ENCODE measurements around the gene SH3TC1. TPM values are rescaled to one million over a fixed set of nuclear protein-coding genes. Genes with fewer than 3 reads are reported as not detected.

Gene SH3TC1
- total and polyA plus RNA-seq, 2 of the 13 experiments (the other 11 are each of a cell fraction or from before 2014, with no cell fraction given): 14.9 to 21.8 TPM

DNA sequence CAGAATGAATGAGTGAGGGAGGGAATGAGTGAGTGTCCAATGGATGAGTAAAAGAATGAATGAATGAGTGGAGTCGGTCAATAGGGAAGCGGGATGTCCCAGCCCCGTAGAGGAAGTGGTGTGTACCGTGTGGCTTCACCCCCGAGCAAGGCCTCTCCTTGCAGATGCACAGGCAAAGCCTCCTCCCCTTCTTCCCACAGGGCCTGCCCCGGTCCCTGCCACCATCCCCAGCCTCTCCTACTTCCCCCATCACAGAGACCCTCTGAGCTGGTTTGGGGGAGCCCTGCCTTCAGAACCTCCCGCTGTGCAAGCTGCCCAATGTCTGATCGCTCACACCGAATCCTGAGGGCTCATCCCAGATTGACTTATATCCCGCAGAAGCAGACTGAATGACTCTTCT is 84.1 kb downstream of the SH3TC1 start (continued):
- TF ChIP-seq, protein P1, sequence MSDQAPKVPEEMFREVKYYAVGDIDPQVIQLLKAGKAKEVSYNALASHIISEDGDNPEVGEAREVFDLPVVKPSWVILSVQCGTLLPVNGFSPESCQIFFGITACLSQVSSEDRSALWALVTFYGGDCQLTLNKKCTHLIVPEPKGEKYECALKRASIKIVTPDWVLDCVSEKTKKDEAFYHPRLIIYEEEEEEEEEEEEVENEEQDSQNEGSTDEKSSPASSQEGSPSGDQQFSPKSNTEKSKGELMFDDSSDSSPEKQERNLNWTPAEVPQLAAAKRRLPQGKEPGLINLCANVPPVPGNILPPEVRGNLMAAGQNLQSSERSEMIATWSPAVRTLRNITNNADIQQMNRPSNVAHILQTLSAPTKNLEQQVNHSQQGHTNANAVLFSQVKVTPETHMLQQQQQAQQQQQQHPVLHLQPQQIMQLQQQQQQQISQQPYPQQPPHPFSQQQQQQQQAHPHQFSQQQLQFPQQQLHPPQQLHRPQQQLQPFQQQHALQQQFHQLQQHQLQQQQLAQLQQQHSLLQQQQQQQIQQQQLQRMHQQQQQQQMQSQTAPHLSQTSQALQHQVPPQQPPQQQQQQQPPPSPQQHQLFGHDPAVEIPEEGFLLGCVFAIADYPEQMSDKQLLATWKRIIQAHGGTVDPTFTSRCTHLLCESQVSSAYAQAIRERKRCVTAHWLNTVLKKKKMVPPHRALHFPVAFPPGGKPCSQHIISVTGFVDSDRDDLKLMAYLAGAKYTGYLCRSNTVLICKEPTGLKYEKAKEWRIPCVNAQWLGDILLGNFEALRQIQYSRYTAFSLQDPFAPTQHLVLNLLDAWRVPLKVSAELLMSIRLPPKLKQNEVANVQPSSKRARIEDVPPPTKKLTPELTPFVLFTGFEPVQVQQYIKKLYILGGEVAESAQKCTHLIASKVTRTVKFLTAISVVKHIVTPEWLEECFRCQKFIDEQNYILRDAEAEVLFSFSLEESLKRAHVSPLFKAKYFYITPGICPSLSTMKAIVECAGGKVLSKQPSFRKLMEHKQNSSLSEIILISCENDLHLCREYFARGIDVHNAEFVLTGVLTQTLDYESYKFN (CRISPR knock-in tag; conservative IDR thresholded peaks at IDR 0.05): no peak
- no peak for TF ChIP-seq ZNF773 (CRISPR knock-in tag; IDR thresholded peaks at IDR 0.05; ENCODE audit: borderline replicate concordance)

DNA sequence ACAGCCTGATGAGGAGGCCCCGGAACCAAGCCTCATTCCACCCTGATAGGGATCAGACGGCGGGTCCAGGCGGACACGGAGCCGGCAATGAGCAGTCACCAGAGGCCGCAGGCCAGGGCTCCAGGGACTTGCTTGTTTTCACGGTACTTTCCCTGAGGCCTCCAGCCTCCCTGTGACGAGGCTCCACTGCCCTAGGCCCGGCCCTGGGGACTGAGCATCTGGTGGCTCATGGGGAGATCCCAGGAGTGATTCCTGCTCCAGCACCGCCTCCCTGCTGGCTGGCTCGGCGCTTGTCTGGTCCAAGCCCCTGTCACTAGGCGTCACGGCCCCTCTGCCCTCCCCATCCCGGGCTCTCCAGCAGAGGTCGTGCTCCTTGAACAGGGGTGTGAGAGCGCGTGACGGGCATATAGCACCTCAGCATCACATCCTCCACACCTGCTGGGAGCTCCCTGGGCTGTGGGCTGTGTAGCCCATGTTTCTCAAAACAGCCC is 84.6 kb downstream of the SH3TC1 start:
- Histone ChIP-seq H2AFZ (ENCODE audit: low read length) (no peak overlapping the region), H3K9ac (ENCODE audit: insufficient read depth, low read depth, low read length) (no peak overlapping the region), H3K4me2 (ENCODE audit: low read depth, low read length) (no peak overlapping the region), H3K4me3 (replicated peaks in 1 of 3; ENCODE audit: insufficient read depth in 1 of 3, low read depth in 2 of 3, low read length in 3 of 3) (no peak overlapping the region), H3K4me1 (ENCODE audit: insufficient read depth, low read length) (no peaks in the 10 kb centered on the region), H3K36me3 (replicated peaks in 1 of 2; ENCODE audit: control insufficient read depth in 1 of 2, insufficient read depth in 2 of 2, low read length in 2 of 2) (no peaks in the 10 kb centered on the region), H4K20me1 (ENCODE audit: insufficient read depth, low read length) (no peaks in the 10 kb centered on the region; the same call in 1 of the 2 replicates), H3K27me3 (ENCODE audit: control insufficient read depth in 1 of 2, insufficient read depth in 2 of 2, low read length in 2 of 2) (peaks cover 13 to 78% of the 10 kb centered on the region in 2 experiments), H3K9me3 (ENCODE audit: low read length) (no peaks in the 10 kb centered on the region), H3K27ac (ENCODE audit: extremely low read length, insufficient read depth, low read length) (no peak overlapping the region), H3K79me2 (ENCODE audit: insufficient read depth, low read length) (no peaks in the 10 kb centered on the region)
- no TSS peak for BruUV-seq (replicated peaks)
- ChIA-PET CTCF (ENCODE audit: low intra/inter-chr PET ratio, low total read pairs) (no interaction called here), POLR2A (no interaction called here)
- in situ Hi-C loops (cut with HindIII; ENCODE audit: extremely low pct_ligation_motif_present, low pct_unique_long_range_greater_than_20kb): no loop called here
- intact Hi-C loops (cut with micrococcal nuclease; ENCODE audit: unreplicated experiment): no loop called here
- ATAC-seq (peak; percentile 42), DNase-seq (ENCODE audit: low spot score) (no peak), FAIRE-seq (no peak)
- WGBS (ENCODE audit: low lambda C conversion rate): no CpG with 5 or more reads among the region's 20 CpGs
- TF ChIP-seq, protein P2, sequence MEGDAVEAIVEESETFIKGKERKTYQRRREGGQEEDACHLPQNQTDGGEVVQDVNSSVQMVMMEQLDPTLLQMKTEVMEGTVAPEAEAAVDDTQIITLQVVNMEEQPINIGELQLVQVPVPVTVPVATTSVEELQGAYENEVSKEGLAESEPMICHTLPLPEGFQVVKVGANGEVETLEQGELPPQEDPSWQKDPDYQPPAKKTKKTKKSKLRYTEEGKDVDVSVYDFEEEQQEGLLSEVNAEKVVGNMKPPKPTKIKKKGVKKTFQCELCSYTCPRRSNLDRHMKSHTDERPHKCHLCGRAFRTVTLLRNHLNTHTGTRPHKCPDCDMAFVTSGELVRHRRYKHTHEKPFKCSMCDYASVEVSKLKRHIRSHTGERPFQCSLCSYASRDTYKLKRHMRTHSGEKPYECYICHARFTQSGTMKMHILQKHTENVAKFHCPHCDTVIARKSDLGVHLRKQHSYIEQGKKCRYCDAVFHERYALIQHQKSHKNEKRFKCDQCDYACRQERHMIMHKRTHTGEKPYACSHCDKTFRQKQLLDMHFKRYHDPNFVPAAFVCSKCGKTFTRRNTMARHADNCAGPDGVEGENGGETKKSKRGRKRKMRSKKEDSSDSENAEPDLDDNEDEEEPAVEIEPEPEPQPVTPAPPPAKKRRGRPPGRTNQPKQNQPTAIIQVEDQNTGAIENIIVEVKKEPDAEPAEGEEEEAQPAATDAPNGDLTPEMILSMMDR (CRISPR knock-in tag; IDR thresholded peaks at IDR 0.05): peak; percentile 28; the same call in 1 of the 2 replicates
- no peak for TF ChIP-seq ARHGAP35 (CRISPR knock-in tag; IDR thresholded peaks at IDR 0.05; ENCODE audit: borderline replicate concordance)

Measured in HepG2 (cell line).